ENCODE results near the gene RGS6. TPM values are rescaled to one million over a fixed set of nuclear protein-coding genes. Genes with fewer than 3 reads are reported as not detected.

RGS6 gene
- polyA plus RNA-seq, 3 donors = not detected

- H3K9me3 ChIP-seq (replicated peaks in 1 of 2; ENCODE audit: control insufficient read depth in 1 of 2, insufficient read depth in 1 of 2, low read length in 2 of 2) = no peaks in the 10 kb centered on the region
- H3K27ac ChIP-seq (ENCODE audit: low read depth in 1 of 2, low read length in 2 of 2) = no peak overlapping the region
- H4K20me1 ChIP-seq (ENCODE audit: insufficient read depth, low read length) = no peaks in the 10 kb centered on the region
- no peaks in the 10 kb centered on the region for H3K36me3 ChIP-seq (replicated peaks in 1 of 2; ENCODE audit: control insufficient read depth in 1 of 2, insufficient read depth in 2 of 2, low read length in 2 of 2)
- no peaks in the 10 kb centered on the region for H3K79me2 ChIP-seq (ENCODE audit: insufficient read depth, low read length)
- no peak overlapping the region for H3K4me2 ChIP-seq (replicated peaks; ENCODE audit: extremely low read depth, low read length, poor library complexity, severe bottlenecking)
- 98% methylated on average over 4 of the region's 4 CpGs for WGBS (ENCODE audit: insufficient coverage)
- DNase-seq = no peak
- H3K4me3 Mint-ChIP-seq = no peak overlapping the region
- H3K9me3 Mint-ChIP-seq = peaks cover 0 to 4% (median 1%) of the 10 kb centered on the region in 7 donors
- no peak overlapping the region for H3K4me3 ChIP-seq (replicated peaks in 1 of 3; ENCODE audit: low read depth in 2 of 3, low read length in 3 of 3)
- H3K9ac ChIP-seq (ENCODE audit: insufficient read depth, low read length, poor library complexity, severe bottlenecking) = no peak overlapping the region
- H3K27me3 Mint-ChIP-seq (ENCODE audit: low read depth in 3 of 3) = peaks cover 4 to 11% (median 11%) of the 10 kb centered on the region in 3 donors
- no peak overlapping the region for H3K27ac Mint-ChIP-seq
- H3K4me1 Mint-ChIP-seq = peaks cover 5% of the 10 kb centered on the region
- no peak for TF ChIP-seq CTCF (IDR thresholded peaks at IDR 0.05)
- H3K27me3 ChIP-seq (ENCODE audit: control insufficient read depth in 2 of 2, insufficient read depth in 2 of 2, low read length in 2 of 2) = peaks cover 3% of the 10 kb centered on the region in 2 donors
- no peak overlapping the region for H2AFZ ChIP-seq (ENCODE audit: insufficient read depth, low read depth, low read length, poor library complexity, severe bottlenecking)
- no peaks in the 10 kb centered on the region for H3K36me3 Mint-ChIP-seq
- no peaks in the 10 kb centered on the region for H3K4me1 ChIP-seq (ENCODE audit: control insufficient read depth in 1 of 2, insufficient read depth in 2 of 2, low read length in 2 of 2)
- intact Hi-C loops (cut with micrococcal nuclease) = no loop called here
These were observed 472.0 kb downstream of the RGS6 start for GRCh38 chr14:72404106-72404774.

- H3K27ac Mint-ChIP-seq = no peak overlapping the region
- H3K36me3 ChIP-seq (replicated peaks in 1 of 2; ENCODE audit: control insufficient read depth in 1 of 2, insufficient read depth in 2 of 2, low read length in 2 of 2) = no peaks in the 10 kb centered on the region
- no peak overlapping the region for H3K4me3 ChIP-seq (replicated peaks in 1 of 3; ENCODE audit: low read depth in 2 of 3, low read length in 3 of 3)
- no peak overlapping the region for H3K9ac ChIP-seq (ENCODE audit: insufficient read depth, low read length, poor library complexity, severe bottlenecking)
- no peak overlapping the region for H2AFZ ChIP-seq (ENCODE audit: insufficient read depth, low read depth, low read length, poor library complexity, severe bottlenecking)
- peaks cover 4 to 11% (median 11%) of the 10 kb centered on the region in 3 donors for H3K27me3 Mint-ChIP-seq (ENCODE audit: low read depth in 3 of 3)
- H3K4me3 Mint-ChIP-seq = no peak overlapping the region
- 100% methylated on average over 2 of the region's 3 CpGs for WGBS (ENCODE audit: insufficient coverage)
- H3K4me1 Mint-ChIP-seq = peaks cover 5% of the 10 kb centered on the region
- peaks cover 3% of the 10 kb centered on the region in 2 donors for H3K27me3 ChIP-seq (ENCODE audit: control insufficient read depth in 2 of 2, insufficient read depth in 2 of 2, low read length in 2 of 2)
- intact Hi-C loops (cut with micrococcal nuclease) = no loop called here
- no peak for TF ChIP-seq CTCF (IDR thresholded peaks at IDR 0.05)
- no peak for DNase-seq
- H4K20me1 ChIP-seq (ENCODE audit: insufficient read depth, low read length) = no peaks in the 10 kb centered on the region
- H3K4me1 ChIP-seq (ENCODE audit: control insufficient read depth in 1 of 2, insufficient read depth in 2 of 2, low read length in 2 of 2) = no peaks in the 10 kb centered on the region
- no peaks in the 10 kb centered on the region for H3K79me2 ChIP-seq (ENCODE audit: insufficient read depth, low read length)
- no peak overlapping the region for H3K27ac ChIP-seq (ENCODE audit: low read depth in 1 of 2, low read length in 2 of 2)
- H3K9me3 Mint-ChIP-seq = peaks cover 0 to 4% (median 2%) of the 10 kb centered on the region in 7 donors
- H3K4me2 ChIP-seq (replicated peaks; ENCODE audit: extremely low read depth, low read length, poor library complexity, severe bottlenecking) = no peak overlapping the region
- no peaks in the 10 kb centered on the region for H3K9me3 ChIP-seq (replicated peaks in 1 of 2; ENCODE audit: control insufficient read depth in 1 of 2, insufficient read depth in 1 of 2, low read length in 2 of 2)
- no peaks in the 10 kb centered on the region for H3K36me3 Mint-ChIP-seq
These were observed 472.8 kb downstream of the RGS6 start for GRCh38 chr14:72404998-72405397.
